Stimulated activated CD4-positive, alpha-beta T cell treated with anti-CD3 and anti-CD28 coated beads, TNF-alpha, amount 100 ng/mL, for 4 hours (primary cell): ENCODE measurements around the gene TMEM33.

Experiments
- DNase-seq, 3 experiments: peaks; one replicate each; pipeline ENCODE4 v3.0.0-alpha.2; 2020; ENCODE audit warnings: low read depth in 3 of 3

Gene TMEM33

DNA sequence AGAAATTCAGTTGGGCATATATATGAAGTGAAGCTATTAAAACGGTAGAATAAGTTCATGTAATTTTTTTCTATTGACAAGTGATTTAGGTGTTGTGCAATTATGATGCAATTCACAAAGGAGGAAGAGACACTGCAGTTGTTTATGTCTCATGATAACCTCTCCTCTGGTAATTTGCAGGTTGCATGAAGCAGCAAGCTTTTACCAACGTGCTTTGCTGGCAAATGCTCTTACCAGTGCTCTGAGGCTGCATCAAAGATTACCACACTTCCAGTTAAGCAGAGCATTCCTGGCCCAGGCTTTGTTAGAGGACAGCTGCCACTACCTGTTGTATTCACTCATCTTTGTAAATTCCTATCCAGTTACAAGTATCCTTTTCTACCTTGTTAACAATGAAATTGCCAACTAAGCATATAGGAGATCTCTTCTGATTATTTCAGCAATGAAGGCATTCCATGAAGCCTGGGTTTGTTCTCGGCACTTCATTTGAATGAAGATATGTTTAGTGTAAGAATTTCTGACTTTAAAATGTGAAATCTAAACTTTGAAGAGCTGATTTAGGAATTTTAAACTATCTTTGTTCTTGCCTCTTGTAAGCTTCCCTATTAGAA is 3.9 kb downstream of the TMEM33 start:
- DNase-seq, result no peak

DNA sequence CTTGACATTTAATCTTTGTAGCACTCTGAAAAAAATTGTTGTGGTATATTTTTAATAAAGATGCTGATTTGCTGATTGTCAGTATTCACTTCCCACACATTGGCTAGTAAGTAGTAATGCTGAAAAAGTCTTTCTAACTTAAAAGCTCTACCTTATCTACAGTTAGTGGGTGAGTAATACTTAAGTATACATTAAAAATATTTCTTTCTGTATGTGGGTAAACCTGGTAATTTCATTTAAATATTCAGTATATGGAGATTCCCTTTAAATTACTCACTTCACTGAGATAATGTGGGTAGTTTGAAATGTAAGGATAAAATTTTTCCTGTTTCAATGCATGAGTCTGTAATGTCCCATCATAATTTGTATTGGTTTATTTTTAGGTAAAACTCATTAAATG is 5.6 kb downstream of the TMEM33 start:
- DNase-seq, result no peak

- no peak for DNase-seq
Measured at GRCh38 chr4:41943506-41943905, 8.3 kb downstream of the TMEM33 start.

- DNase-seq, result no peak
Measured at GRCh38 chr4:41944089-41944488, 8.9 kb downstream of the TMEM33 start.

- DNase-seq, result no peak
Measured at GRCh38 chr4:41949531-41949930, 14.3 kb downstream of the TMEM33 start.

GRCh38 chr4:41957634-41958033 is 22.4 kb downstream of the TMEM33 start:
- DNase-seq, result no peak

- no peak for DNase-seq
Measured at GRCh38 chr4:41963105-41963504, 27.9 kb downstream of the TMEM33 start.

- no peak for DNase-seq
Measured at GRCh38 chr4:41964401-41964800, 29.2 kb downstream of the TMEM33 start.

DNA sequence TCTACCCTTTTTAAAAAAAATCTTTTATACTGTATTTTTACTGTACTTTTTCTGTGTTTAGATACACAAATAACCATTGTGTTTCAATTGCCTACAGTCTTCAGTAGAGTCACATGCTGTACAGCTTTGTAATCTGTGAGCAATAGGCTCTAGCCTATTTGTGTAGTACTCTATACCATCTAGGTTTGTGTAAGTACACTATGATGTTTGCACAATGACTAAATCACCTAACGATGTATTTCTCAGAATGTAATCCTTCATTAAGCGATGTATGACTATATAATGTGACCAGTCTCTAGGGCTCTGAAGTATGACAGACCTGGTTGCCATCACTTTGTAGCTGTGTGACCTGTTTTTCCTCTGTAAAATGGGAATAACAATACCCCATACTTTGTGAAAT is 32.2 kb downstream of the TMEM33 start:
- DNase-seq, result no peak

DNA sequence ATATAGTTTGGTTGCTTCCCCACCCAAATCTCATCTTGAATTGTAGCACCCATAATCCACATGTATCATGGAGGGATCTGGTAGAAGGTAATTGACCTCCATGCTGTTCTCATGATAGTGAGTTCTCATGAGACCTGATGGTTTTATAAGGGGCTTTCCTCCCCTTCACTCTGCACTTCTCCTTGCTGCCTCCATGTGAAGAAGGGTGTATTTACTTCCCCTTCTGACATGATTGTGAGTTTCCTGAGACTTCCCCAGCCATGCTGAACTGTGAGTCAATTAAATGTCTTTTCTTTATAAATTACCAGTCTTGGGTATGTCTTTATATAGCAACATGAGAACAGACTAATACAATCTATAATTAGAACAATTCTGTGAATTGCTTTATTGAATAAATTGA is 34.4 kb downstream of the TMEM33 start:
- DNase-seq, result no peak

DNA sequence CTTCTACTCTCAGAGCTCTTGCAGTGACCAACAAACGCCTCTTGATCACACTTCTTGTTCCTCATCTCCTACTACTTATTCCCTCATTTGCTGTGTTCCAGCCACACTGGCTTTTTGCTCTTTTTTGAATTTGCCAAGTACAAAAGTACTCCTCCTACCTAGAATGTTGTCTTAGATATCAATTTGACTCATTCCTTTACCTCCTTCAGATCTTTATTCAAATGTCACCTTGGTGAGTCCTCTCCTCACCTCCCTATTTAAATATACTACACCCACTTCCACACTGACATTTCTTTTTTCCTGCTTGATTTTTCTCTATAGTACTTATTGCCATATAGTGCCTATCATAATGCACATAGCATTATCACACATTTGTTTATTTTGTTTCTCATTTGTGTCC is 40.1 kb downstream of the TMEM33 start:
- no peak for DNase-seq

- no peak for DNase-seq
Measured at GRCh38 chr4:41976775-41977516, 41.7 kb downstream of the TMEM33 start.

- no peak for DNase-seq
Measured at GRCh38 chr4:41977709-41978108, 42.5 kb downstream of the TMEM33 start.

DNA sequence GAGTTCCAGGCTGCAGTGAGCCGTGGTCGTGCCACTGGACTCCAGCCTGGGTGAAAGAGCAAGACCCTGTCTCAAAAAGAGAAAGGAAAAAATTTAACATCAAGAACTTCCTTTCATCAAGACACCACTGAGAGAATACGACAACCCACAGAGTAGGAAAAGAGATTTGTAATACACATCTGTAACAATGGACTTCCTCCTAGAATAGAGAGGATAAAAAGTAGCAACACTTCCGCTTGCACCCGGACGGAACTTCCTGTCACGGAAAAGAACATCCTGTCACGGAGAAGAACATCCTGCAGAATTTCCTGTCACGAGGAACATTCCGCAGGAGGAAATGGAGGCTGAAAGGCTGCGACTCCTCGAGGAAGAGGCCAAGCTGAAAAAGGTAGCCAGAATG is 46.2 kb downstream of the TMEM33 start, which contains the start of gene DCAF4L1:
Gene DCAF4L1, plus strand, starts transcription at position 301 of the 400 bp plus-strand sequence. Its CDS starts 37 bp downstream, at position 338.
- DNase-seq, result no peak

DNA sequence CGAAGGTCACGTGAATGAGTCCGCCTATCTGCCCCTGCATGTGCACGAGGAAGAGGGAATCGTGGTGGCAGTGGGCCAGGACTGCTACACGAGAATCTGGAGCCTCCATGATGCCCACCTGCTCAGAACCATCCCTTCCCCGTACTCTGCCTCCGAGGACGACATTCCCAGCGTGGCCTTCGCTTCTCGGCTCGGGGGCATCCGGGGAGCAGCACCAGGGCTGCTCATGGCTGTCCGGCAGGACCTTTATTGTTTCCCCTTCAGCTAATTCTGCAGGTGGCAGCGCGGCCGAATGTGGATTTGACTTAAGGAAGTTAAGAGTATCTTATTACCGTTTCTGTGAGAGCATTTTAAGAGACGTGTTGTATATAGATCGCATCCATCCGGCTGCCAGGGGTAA is 47.5 kb downstream of the TMEM33 start:
- DNase-seq, result no peak

- no peak for DNase-seq
Measured at GRCh38 chr4:41985151-41985550, 49.9 kb downstream of the TMEM33 start.

DNA sequence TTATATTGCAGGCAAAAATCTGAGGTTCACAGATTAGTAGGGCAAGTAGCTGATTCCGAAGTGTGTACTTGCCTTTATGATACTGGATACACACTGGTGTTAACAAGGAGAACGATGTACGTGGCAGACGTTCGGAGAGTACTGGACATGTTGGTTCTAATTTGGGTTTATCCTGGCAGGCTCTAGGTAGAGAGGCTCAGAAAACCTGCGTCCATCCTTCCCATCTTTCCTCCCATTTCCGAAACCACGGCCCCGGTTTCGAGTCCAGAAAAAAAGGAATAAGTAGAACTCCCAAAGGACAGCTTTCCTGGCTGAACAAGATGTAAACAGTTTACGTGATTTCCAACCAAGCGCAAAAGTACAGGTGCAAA is 54.8 kb downstream of the TMEM33 start:
- DNase-seq, result no peak

DNA sequence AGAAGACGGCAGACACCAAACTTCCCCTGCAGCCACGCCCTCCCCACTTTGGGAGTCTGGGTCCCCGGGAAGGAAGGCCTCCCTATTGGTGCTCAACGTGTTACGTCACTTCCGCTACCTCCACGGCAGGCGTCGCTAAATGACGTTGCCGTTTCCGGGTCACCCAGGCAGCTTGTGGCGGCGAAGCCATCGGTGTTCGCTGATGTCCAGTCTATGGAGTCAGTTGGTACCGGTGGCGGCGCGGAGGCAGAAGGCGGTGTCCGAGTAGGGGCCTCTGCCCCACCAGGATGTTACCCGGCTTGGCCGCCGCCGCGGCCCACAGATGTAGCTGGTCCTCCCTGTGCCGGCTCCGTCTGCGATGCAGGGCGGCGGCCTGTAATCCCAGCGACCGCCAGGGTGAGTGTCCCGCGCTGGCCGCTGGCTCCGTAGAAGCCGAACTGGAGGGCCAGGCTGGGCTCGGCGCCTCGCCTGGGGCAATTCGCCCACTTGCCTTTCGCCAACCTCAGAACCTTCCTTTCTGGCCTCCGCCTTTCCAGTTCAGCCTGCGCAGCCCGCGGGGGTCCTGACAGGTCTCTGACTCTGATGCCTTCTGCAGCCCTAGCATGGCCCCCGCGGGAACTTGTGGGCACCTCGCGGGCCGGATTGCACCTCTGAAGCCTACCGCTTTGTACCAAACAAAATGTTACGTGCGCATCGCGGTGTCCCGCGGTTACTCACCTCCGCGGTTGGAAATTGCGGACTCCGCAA is 55.3 kb downstream of the TMEM33 start, which contains the start of gene SLC30A9:
Gene SLC30A9, plus strand, starts transcription at position 166 of the 747 bp plus-strand sequence. Its CDS starts 122 bp downstream, at position 288.
- peak; percentile 74 to 86 (median 85) for DNase-seq

GRCh38 chr4:41991916-41992767 is 56.9 kb downstream of the TMEM33 start:
- no peak for DNase-seq

DNA sequence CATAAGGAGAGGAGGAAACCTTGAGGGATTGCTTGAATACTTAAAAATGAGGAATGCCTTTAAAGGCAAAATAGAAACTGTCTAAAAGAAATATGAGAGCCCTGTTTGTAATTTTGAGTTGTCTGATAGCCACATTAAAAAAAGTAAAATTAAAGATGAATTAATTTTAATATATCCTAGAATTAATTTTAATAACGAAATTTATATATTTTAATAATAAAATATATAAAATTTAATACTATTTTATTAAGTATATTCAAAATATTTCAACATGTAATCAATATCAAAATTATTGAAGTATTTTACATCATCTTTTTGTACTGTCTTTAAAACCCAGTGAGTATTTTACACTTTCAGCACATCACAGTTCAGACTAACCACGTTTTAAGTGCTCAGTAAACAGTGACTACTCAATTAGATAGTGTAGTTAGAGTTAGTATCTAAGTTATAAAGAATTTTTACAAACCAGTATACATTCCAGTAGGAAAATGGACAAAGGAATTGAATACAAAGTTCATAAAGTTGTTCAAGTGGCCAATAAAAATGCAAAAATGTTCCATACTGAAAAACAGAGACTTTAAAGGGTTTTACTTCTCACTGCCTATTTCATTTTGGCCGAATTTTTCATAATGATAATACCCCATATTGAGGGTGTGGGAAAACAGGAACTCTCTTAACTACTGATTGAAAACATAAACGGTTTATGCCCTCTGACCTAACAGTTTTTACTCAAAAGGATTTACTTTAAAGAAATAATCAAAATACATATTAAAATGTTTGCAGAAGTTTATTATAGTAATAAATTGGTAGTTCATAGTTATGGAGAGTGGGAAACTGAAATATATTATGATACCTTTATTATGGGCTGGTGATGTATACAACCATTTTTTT is 58.0 kb downstream of the TMEM33 start:
- no peak for DNase-seq
